HG03521 (cell line): ENCODE measurements around the gene TAF4.
"Not testable (repeated sequence)": the region's sequence is repeated elsewhere in the genome, so short reads cannot be mapped to it uniquely, and the experiment has no call there.

ENCODE experiments used
- ATAC-seq: cut with Tn5 transposase; IDR thresholded peaks from one replicate; pipeline ENCODE4 v1.9.1; 2021; ENCODE audit warnings: mild to moderate bottlenecking, moderate library complexity; ENCODE audit not compliant: unreplicated experiment

The TAF4 gene

GRCh38 chr20:62007127-62007647 lies 58.5 kb downstream of the TAF4 start:
- no peak for ATAC-seq

- ATAC-seq = no peak
Observed at GRCh38 chr20:62006482-62006881, 59.2 kb downstream of the TAF4 start.

GRCh38 chr20:62004614-62005013 lies 61.1 kb downstream of the TAF4 start:
- no peak for ATAC-seq

- ATAC-seq = no peak
Observed at GRCh38 chr20:62003567-62004405, 61.9 kb downstream of the TAF4 start.

GRCh38 chr20:62002882-62003480 lies 62.7 kb downstream of the TAF4 start:
- ATAC-seq = no peak

- ATAC-seq = no peak
Observed at GRCh38 chr20:62001178-62001715, 64.4 kb downstream of the TAF4 start.

- ATAC-seq = no peak
Observed at GRCh38 chr20:61998343-61999121, 67.1 kb downstream of the TAF4 start.

- no peak for ATAC-seq
Observed at GRCh38 chr20:61997891-61998290, 67.8 kb downstream of the TAF4 start.

- no peak for ATAC-seq
Observed at GRCh38 chr20:61997372-61997771, 68.3 kb downstream of the TAF4 start.

GRCh38 chr20:61994546-61994945 lies 71.1 kb downstream of the TAF4 start:
- no peak for ATAC-seq

- ATAC-seq = no peak
Observed at GRCh38 chr20:61993058-61993457, 72.6 kb downstream of the TAF4 start.

- ATAC-seq = no peak
Observed at GRCh38 chr20:61991476-61991875, 74.2 kb downstream of the TAF4 start.

GRCh38 chr20:61990484-61990883 lies 75.2 kb downstream of the TAF4 start:
- ATAC-seq = no peak

GRCh38 chr20:61989741-61990140 lies 75.9 kb downstream of the TAF4 start:
- ATAC-seq = no peak

GRCh38 chr20:61988665-61989064 lies 77.0 kb downstream of the TAF4 start:
- no peak for ATAC-seq

GRCh38 chr20:61986762-61987321 lies 78.8 kb downstream of the TAF4 start:
- no peak for ATAC-seq

GRCh38 chr20:61985096-61985495 lies 80.6 kb downstream of the TAF4 start:
- ATAC-seq = no peak

- not testable (repeated sequence) for ATAC-seq
Observed at GRCh38 chr20:61984431-61984830, 81.2 kb downstream of the TAF4 start.

- no peak for ATAC-seq
Observed at GRCh38 chr20:61983965-61984364, 81.7 kb downstream of the TAF4 start.

GRCh38 chr20:61982951-61983315 lies 82.7 kb downstream of the TAF4 start:
- no peak for ATAC-seq
